ENCODE data around the gene UNC5CL.

Gene UNC5CL

DNA sequence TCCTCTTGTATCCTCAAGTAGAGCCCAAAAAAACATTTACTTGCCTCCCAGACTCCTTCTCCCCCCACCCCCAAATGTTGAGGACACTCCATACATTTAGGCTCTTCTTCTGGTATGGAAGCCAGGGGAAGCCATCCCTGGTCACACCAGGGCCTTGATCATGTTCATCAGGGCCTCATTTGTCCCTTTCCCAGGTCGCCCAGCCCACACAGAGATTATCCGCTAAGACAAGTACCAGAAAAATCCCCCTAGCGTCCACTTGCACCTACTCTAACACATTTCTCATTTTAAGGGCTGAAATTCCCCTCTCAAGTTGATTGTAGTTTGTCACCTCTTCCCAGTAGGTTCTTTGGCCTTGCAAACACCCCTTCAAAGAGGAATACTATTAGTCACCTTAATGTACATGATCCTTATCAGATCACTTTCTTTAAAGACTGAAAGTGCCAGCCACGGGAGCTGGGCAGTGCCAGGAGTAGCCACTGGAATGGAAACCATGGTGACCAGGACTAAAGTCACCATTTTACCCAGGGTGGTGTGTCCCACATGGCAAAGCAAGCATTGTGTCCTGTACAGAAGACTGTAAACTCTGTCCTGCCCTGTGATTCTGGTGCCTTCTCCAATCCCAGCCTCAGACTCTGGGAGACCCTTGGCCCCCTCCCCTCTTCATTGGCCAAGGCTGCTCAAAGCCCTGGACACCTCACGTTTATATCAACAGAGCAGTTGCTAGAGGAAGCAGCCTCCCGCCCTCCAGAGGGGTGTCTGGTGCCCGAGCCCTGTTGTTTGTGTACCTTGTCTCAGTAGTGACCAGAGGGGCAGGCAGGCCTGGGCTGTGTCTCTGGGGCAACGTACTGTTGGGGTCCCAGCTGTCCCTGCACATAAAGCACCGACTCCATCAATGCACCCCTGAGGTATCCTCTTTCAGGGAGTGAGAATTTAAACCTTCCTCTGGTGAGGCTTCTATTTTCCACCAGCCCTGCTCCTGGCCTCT, 9.0 kb upstream of the UNC5CL start:
- Histone ChIP-seq H3K4me2 (no peak overlapping the region), H3K27ac (no peak overlapping the region)

DNA sequence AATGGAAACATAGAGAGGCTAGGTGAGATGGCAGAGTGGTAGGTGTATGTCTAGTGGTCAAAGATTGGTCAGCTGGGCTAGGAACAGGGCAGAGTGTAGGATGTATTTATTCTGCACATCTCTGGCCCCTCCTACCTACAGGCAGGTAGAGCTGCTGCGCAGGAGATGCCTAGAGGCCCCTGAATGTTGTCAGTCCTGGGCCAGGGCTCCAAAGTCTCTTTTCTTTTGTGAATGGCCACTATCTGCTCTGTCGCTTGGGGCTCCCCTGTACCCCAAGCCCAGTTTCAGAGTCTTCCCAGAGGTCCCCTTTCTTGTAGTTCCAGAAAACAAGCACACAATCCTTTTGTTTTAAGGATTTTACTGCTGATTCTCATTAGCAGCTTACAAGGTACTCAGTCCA, 8.3 kb upstream of the UNC5CL start:
- Histone ChIP-seq H3K4me1 (peaks cover 17 to 24% (median 21%) of the 10 kb centered on the region in 10 experiments), H3K36me3 (no peaks in the 10 kb centered on the region), H3K9ac (no peak overlapping the region), H3K9me3 (replicated peaks in 1 of 11) (no peaks in the 10 kb centered on the region), H3K4me2 (no peak overlapping the region), H4K20me1 (no peaks in the 10 kb centered on the region), H3K27me3 (no peaks in the 10 kb centered on the region), H3K27ac (no peak overlapping the region), H3K4me3 (no peak overlapping the region)
- no peak for TF ChIP-seq Cebpa-rat (IDR thresholded peaks at IDR 0.05)

More for the DNA sequence above, 9.0 kb upstream of the UNC5CL start:
- H3K4me1 ChIP-seq = peaks cover 21 to 31% (median 28%) of the 10 kb centered on the region in 10 experiments
- H3K9ac ChIP-seq = no peak overlapping the region
- no peaks in the 10 kb centered on the region for H3K36me3 ChIP-seq
- no peaks in the 10 kb centered on the region for H3K9me3 ChIP-seq (replicated peaks in 1 of 11)
- H4K20me1 ChIP-seq = no peaks in the 10 kb centered on the region
- H3K4me3 ChIP-seq = no peak overlapping the region
- no peaks in the 10 kb centered on the region for H3K27me3 ChIP-seq
- no peak for TF ChIP-seq Cebpa-rat (IDR thresholded peaks at IDR 0.05)

DNA sequence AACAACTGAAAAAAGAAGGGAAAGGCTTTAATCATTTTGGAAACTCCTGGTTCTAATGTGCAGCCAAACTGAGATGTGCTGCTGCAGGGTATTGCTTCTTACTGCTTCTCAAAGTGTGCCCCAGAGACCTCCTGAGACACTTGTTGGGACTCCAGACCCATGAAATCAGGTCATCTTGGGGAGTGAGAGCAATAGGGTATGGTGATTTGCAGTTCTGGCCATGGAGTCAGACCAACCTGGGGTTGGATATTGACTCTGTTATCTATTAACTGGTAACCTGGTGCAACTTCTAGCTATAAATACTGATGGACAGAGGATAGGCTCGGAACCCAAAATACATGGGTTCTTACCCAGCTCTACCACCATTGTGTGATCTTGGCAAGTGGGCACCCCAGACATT, 7.1 kb upstream of the UNC5CL start:
- no peak overlapping the region for H3K4me3 ChIP-seq
- no peaks in the 10 kb centered on the region for H3K9me3 ChIP-seq (replicated peaks in 1 of 11)
- no peaks in the 10 kb centered on the region for H4K20me1 ChIP-seq
- H3K4me1 ChIP-seq = peaks cover 4 to 12% (median 10%) of the 10 kb centered on the region in 10 experiments; a peak in 17 of 20 replicates
- H3K27me3 ChIP-seq = no peaks in the 10 kb centered on the region
- no peak for TF ChIP-seq Cebpa-rat (IDR thresholded peaks at IDR 0.05)
- H3K36me3 ChIP-seq = no peaks in the 10 kb centered on the region
- no peak overlapping the region for H3K9ac ChIP-seq
- no peak overlapping the region for H3K4me2 ChIP-seq
- no peak overlapping the region for H3K27ac ChIP-seq

DNA sequence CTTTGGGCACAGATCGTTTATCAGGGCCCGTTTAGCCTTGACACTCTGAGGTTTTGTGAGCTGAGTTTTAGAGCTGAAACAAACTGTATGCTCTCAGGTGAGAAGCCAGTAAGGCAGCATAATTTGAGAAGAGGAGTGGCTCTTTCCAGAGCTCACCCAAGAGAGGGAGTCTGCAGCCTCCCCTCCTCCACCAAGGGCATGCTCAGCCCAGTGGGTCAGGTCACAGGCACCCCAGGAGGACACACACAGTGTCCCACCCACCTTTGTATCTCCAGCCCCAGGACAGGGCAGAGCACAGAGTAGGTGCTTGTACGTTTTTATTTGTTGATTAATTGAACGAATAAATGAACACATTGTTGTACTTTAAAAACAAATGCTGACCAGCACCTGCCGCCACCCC, 6.6 kb upstream of the UNC5CL start:
- H3K27me3 ChIP-seq = no peaks in the 10 kb centered on the region
- TF ChIP-seq Cebpa-rat (IDR thresholded peaks at IDR 0.05) = no peak
- H3K36me3 ChIP-seq = no peaks in the 10 kb centered on the region
- H3K9ac ChIP-seq = no peak overlapping the region
- peaks cover 4 to 12% (median 10%) of the 10 kb centered on the region in 10 experiments; a peak in 18 of 20 replicates for H3K4me1 ChIP-seq
- H3K4me2 ChIP-seq = no peak overlapping the region
- H4K20me1 ChIP-seq = no peaks in the 10 kb centered on the region
- H3K4me3 ChIP-seq = no peak overlapping the region
- H3K9me3 ChIP-seq (replicated peaks in 1 of 11) = no peaks in the 10 kb centered on the region
- H3K27ac ChIP-seq = no peak overlapping the region

DNA sequence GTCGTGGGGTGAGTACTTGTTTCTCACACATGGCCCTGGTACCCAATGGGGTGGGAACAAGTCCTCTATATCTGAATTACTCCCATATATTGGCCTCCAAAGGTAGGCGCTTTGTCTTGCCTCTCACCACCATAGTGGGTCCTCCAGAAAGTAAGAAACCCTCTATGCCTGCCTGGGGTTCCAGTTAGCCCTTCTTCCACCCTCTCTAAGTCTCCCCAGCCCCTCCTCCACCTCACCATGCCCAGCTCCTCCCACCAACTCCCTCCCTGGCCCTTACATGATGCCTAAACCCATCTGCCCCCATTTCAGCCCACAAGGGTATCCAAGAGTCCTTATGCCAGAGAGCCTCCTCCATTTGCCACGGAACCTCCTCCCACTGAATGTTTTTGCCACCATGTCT, 4.1 kb upstream of the UNC5CL start:
- no peak for TF ChIP-seq Cebpa-rat (IDR thresholded peaks at IDR 0.05)
- no peaks in the 10 kb centered on the region for H3K9me3 ChIP-seq (replicated peaks in 1 of 11)
- no peaks in the 10 kb centered on the region for H3K27me3 ChIP-seq
- no peak overlapping the region for H3K27ac ChIP-seq
- H3K4me3 ChIP-seq = no peak overlapping the region
- H3K4me2 ChIP-seq = peak overlapping the region in 4 of 11 experiments; percentile 4 to 33 (median 22); a peak in 1 of 22 replicates
- H4K20me1 ChIP-seq = no peaks in the 10 kb centered on the region
- no peak overlapping the region for H3K9ac ChIP-seq
- H3K4me1 ChIP-seq = peaks cover 0 to 19% (median 6%) of the 10 kb centered on the region in 10 experiments; a peak in 9 of 20 replicates
- H3K36me3 ChIP-seq = no peaks in the 10 kb centered on the region

DNA sequence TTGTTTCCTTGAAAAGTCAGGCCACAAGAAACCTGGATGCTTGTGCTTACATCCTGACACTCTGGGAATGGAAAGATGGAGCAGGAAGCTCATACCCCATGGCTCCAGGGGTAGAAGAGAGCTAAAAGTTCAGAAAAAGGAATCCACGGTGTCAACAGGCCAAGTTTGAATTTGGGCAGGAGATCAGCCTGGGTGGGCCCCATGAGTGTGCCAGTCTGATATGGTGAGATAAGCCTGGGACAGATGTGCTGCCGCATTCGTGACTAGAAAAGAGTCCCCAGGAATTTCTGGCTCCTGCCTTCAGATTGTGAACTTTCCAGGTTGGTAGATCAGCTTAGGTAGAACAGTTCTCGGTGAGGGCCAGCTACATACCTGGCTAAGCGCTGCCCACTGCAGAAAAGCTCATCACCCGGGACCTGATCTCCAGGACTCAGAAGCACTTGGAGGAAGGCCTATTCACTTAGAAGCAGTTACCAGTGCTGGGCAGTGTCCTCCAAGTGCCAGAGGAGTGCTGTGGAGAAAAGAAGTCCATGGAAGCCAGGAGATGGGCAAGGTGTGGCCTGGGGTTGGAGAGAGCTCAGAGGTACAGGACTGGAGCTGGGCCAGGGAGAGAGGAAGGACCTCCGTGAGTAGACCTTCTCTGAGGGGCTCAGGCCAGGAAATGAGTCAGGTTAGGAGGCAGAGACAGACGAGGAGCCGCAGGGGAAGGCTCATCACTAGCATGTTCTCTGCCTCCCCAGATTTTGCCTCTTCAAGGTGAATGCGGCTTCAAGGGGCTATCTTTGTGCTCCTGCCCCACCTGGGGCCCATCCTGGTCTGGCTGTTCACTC, 3.4 kb upstream of the UNC5CL start, which contains the start of gene TSPO2:
Gene TSPO2, plus strand, starts transcription at position 242 of the 830 bp plus-strand sequence. Its CDS starts 519 bp downstream, at position 761.
- Histone ChIP-seq H3K4me2 (peak within 1 kb of the TSS in 4 of 11 experiments; percentile 4 to 33 (median 22); a peak in 2 of 22 replicates), H3K27me3 (no peaks in the 10 kb centered on the region), H3K4me3 (no peak within 1 kb of the TSS), H3K27ac (no peak within 1 kb of the TSS), H3K4me1 (peaks cover 0 to 19% (median 6%) of the 10 kb centered on the region in 10 experiments; a peak in 9 of 20 replicates), H3K9me3 (replicated peaks in 1 of 11) (no peaks in the 10 kb centered on the region), H3K9ac (no peak within 1 kb of the TSS), H3K36me3 (no peaks in the 10 kb centered on the region), H4K20me1 (no peaks in the 10 kb centered on the region)
- TF ChIP-seq Cebpa-rat (IDR thresholded peaks at IDR 0.05) = no peak

DNA sequence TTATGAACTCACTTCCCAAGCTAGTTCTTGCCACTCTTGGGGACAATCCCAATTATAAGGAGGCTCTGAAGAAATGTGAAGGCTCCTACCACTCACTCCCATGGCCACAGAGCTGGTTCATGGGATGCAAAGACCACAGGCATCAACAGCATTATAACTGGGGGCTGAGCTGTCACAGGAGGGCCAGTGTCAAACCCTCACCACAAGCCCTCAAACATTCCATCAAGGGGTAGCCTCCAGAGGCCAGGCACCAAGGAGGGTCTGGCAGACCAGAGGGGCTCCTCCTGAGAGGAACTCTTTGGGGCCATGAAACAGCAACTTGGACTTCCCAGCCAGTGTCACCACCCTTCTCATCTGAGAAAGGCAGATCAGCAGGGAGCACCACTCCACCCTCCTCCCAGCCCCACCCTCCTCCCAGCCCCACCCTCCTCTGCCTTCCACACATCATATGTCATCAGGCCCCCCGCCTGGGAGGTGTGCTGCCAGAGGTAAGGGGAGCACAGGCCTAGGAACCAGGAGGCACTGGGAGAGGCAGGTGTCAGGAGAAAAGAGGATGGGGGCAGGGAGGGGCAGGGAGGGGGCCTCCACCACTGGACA, 2.0 kb upstream of the UNC5CL start:
- no peak overlapping the region for H3K4me3 ChIP-seq
- H3K36me3 ChIP-seq = no peaks in the 10 kb centered on the region
- peak overlapping the region in 5 of 11 experiments; percentile 30 to 67 (median 53); a peak in 8 of 22 replicates for H3K4me2 ChIP-seq
- TF ChIP-seq Cebpa-rat (IDR thresholded peaks at IDR 0.05) = no peak
- peaks cover 0 to 19% (median 6%) of the 10 kb centered on the region in 10 experiments; a peak in 9 of 20 replicates for H3K4me1 ChIP-seq
- H3K27ac ChIP-seq = peak overlapping the region in 2 of 11 experiments; percentile 9 to 35; a peak in 1 of 22 replicates
- H3K9me3 ChIP-seq (replicated peaks in 1 of 11) = no peaks in the 10 kb centered on the region
- H3K9ac ChIP-seq = no peak overlapping the region
- no peaks in the 10 kb centered on the region for H3K27me3 ChIP-seq
- no peaks in the 10 kb centered on the region for H4K20me1 ChIP-seq

DNA sequence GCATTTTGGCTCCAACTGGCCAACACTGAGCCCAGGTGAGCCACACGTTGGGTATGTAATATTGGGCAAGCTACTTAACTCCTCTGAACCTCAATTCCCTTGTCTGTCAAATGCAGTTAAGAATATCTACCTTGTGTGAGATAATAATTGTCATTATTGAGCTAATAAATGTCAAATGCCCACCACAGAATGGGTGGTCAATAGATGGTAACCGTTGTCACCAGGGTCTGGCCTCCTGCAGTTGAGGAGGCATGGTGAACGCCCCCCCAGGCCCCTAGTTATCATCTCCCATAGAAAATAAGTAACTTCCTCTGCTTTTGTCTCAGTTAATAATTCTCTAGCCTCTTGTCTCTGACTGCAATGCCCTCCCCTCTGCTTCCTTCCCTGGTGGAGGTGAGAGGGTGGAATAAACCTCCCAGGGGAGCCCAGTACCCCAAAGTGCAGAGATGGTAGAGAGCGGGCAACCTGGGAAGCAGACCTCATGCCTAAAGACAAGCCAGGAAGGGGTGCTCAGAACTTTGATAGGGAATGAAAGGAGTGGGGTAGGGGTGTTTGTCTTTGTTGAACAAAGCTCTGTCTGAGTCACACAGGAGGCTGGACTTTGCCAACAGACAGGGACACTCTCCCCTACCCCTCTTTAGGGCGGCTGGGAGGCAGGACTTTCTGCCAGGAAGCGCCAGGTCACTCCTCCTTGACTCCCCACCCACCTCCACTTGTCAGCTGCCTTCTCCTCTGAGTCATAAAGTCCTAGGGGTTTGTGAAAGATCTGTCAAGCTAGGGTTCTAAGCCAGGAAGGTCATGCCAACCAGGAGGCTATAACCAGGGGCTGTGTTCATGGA, 1.3 kb upstream of the UNC5CL start:
- Histone ChIP-seq H3K4me1 (peaks cover 0 to 19% (median 6%) of the 10 kb centered on the region in 10 experiments; a peak in 9 of 20 replicates), H3K4me2 (peak overlapping the region in 5 of 11 experiments; percentile 30 to 67 (median 53); a peak in 8 of 22 replicates), H3K9ac (peak overlapping the region in 1 of 11 experiments; percentile 3; a peak in 1 of 22 replicates), H3K27ac (peak overlapping the region in 3 of 11 experiments; percentile 9 to 35 (median 31); a peak in 4 of 22 replicates), H3K27me3 (no peaks in the 10 kb centered on the region), H3K36me3 (no peaks in the 10 kb centered on the region), H3K9me3 (replicated peaks in 1 of 11) (no peaks in the 10 kb centered on the region), H4K20me1 (no peaks in the 10 kb centered on the region), H3K4me3 (no peak overlapping the region)
- TF ChIP-seq Cebpa-rat (IDR thresholded peaks at IDR 0.05) = no peak
